NCI-H2171 (cell line): Measurements from ENCODE around the gene PLEKHG5.
A peak's percentile ranks its signal among the peaks of the same experiment; 100 is the strongest.

Source experiments
- DNase-seq: peaks from one replicate; lab custom pipeline; 2025; lab: John Stamatoyannopoulos, UW

The PLEKHG5 gene

GRCh38 chr1:6509220-6509918 lies 17.9 kb upstream of the PLEKHG5 start:
- DNase-seq = no peak

- DNase-seq = no peak
Measured at GRCh38 chr1:6508816-6509189, 17.3 kb upstream of the PLEKHG5 start.

GRCh38 chr1:6508154-6508815 lies 16.8 kb upstream of the PLEKHG5 start:
- no peak for DNase-seq

- no peak for DNase-seq
Measured at GRCh38 chr1:6507461-6507911, 16.0 kb upstream of the PLEKHG5 start.

- DNase-seq = no peak
Measured at GRCh38 chr1:6507037-6507428, 15.6 kb upstream of the PLEKHG5 start.

GRCh38 chr1:6506210-6507036 lies 15.0 kb upstream of the PLEKHG5 start:
- no peak for DNase-seq

- no peak for DNase-seq
Measured at GRCh38 chr1:6505367-6506209, 14.1 kb upstream of the PLEKHG5 start.

GRCh38 chr1:6504887-6505286 lies 13.4 kb upstream of the PLEKHG5 start:
- no peak for DNase-seq

GRCh38 chr1:6503884-6504602 lies 12.6 kb upstream of the PLEKHG5 start:
- no peak for DNase-seq

- DNase-seq = no peak
Measured at GRCh38 chr1:6502000-6502891, 10.8 kb upstream of the PLEKHG5 start.

GRCh38 chr1:6501279-6501813 lies 9.9 kb upstream of the PLEKHG5 start:
- DNase-seq = no peak

GRCh38 chr1:6500544-6501278 lies 9.2 kb upstream of the PLEKHG5 start:
- no peak for DNase-seq

- no peak for DNase-seq
Measured at GRCh38 chr1:6499296-6499695, 7.8 kb upstream of the PLEKHG5 start.

GRCh38 chr1:6498576-6499111 lies 7.2 kb upstream of the PLEKHG5 start:
- DNase-seq = no peak

- no peak for DNase-seq
Measured at GRCh38 chr1:6497867-6498575, 6.6 kb upstream of the PLEKHG5 start.

GRCh38 chr1:6497215-6497866 lies 5.9 kb upstream of the PLEKHG5 start:
- DNase-seq = peak; percentile 54

GRCh38 chr1:6496890-6497214 lies 5.4 kb upstream of the PLEKHG5 start:
- no peak for DNase-seq

- no peak for DNase-seq
Measured at GRCh38 chr1:6496365-6496721, 4.9 kb upstream of the PLEKHG5 start.
